ENCODE measurements around the gene CDKAL1. TPM values are rescaled to one million over a fixed set of nuclear protein-coding genes. Genes with fewer than 3 reads are reported as not detected.

Gene CDKAL1
- total RNA-seq, 1 donor from 2014 or later = 39.6 TPM

DNA sequence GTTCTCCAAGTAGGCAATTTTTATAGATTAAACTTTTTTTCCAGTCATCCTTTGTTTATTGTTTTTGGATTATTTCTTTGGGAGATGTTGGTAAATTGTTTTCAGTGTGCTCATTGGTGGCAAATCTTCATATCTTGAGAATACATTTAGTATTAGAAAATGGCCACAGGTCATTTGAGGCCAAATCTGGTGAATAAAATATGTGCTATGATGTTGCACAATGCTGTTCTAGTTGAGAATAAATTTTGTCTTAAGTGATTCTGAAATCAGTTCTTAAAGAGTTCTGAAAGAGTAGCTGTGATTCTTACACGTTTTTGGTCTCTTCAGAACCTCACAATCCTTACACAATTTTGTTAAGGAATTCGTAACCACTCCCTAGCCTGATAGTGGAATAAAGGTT lies 20.1 kb downstream of the CDKAL1 start:
- H3K27me3 ChIP-seq = no peaks in the 10 kb centered on the region
- no peak overlapping the region for H3K9ac ChIP-seq
- TF ChIP-seq, protein P1, sequence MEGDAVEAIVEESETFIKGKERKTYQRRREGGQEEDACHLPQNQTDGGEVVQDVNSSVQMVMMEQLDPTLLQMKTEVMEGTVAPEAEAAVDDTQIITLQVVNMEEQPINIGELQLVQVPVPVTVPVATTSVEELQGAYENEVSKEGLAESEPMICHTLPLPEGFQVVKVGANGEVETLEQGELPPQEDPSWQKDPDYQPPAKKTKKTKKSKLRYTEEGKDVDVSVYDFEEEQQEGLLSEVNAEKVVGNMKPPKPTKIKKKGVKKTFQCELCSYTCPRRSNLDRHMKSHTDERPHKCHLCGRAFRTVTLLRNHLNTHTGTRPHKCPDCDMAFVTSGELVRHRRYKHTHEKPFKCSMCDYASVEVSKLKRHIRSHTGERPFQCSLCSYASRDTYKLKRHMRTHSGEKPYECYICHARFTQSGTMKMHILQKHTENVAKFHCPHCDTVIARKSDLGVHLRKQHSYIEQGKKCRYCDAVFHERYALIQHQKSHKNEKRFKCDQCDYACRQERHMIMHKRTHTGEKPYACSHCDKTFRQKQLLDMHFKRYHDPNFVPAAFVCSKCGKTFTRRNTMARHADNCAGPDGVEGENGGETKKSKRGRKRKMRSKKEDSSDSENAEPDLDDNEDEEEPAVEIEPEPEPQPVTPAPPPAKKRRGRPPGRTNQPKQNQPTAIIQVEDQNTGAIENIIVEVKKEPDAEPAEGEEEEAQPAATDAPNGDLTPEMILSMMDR (IDR thresholded peaks at IDR 0.05) = no peak
- TF ChIP-seq EZH2 (IDR thresholded peaks at IDR 0.05) (no peak), EZH2phosphoT487 (IDR thresholded peaks at IDR 0.05) (no peak)
- Mint-ChIP-seq H3K9me3 (no peaks in the 10 kb centered on the region), H3K27ac (no peak overlapping the region), H3K4me3 (no peak overlapping the region), H3K27me3 (ENCODE audit: insufficient read depth, low read depth) (no peaks in the 10 kb centered on the region), H3K4me1 (peaks cover 2% of the 10 kb centered on the region), H3K36me3 (peaks cover 21% of the 10 kb centered on the region)
- no peak overlapping the region for H3K27ac ChIP-seq
- DNase-seq (ENCODE audit: low spot score) = no peak
- no peak overlapping the region for H3K4me2 ChIP-seq
- no peaks in the 10 kb centered on the region for H3K36me3 ChIP-seq
- no peaks in the 10 kb centered on the region for H3K9me3 ChIP-seq (ENCODE audit: low read depth)
- H3K4me3 ChIP-seq = no peak overlapping the region
- no peaks in the 10 kb centered on the region for H3K4me1 ChIP-seq
- no peaks in the 10 kb centered on the region for H4K20me1 ChIP-seq (ENCODE audit: low read depth)
- peaks cover under 1% of the 10 kb centered on the region for H3K79me2 ChIP-seq (ENCODE audit: low read depth)
- no peak overlapping the region for H2AFZ ChIP-seq (replicated peaks)
- no peaks in the 10 kb centered on the region for H3F3A ChIP-seq (ENCODE audit: low read depth)

DNA sequence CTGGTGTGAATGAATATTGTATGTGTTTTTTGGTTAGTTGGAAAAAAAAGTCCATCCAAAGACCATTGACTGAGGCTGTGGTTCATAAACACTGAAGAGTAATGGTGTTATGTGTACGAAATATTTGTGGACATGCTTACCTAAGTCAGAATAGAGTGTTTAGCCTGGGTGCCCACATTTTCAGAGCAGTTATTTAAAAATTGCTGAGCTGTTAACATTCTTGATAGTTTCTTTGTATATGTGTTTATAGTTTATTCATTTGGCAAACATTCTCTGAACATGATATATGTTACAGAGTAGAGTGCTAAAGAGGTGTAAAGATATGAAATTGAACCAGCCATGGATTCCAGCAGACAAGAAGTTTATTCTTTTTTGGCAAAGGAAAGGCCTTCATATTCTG lies 20.6 kb downstream of the CDKAL1 start:
- Histone ChIP-seq H2AFZ (replicated peaks) (no peak overlapping the region), H3K9ac (no peak overlapping the region), H3K36me3 (no peaks in the 10 kb centered on the region), H3K27me3 (no peaks in the 10 kb centered on the region), H3K4me3 (no peak overlapping the region), H3K9me3 (ENCODE audit: low read depth) (no peaks in the 10 kb centered on the region), H3K79me2 (ENCODE audit: low read depth) (peaks cover 4% of the 10 kb centered on the region), H3K4me1 (no peaks in the 10 kb centered on the region), H4K20me1 (ENCODE audit: low read depth) (no peaks in the 10 kb centered on the region), H3K27ac (no peak overlapping the region), H3F3A (ENCODE audit: low read depth) (no peaks in the 10 kb centered on the region), H3K4me2 (no peak overlapping the region)
- Mint-ChIP-seq H3K36me3 (peaks cover 21% of the 10 kb centered on the region), H3K27ac (no peak overlapping the region), H3K4me3 (no peak overlapping the region), H3K27me3 (ENCODE audit: insufficient read depth, low read depth) (no peaks in the 10 kb centered on the region), H3K9me3 (no peaks in the 10 kb centered on the region), H3K4me1 (peaks cover 3% of the 10 kb centered on the region)
- no peak for TF ChIP-seq EZH2 (IDR thresholded peaks at IDR 0.05)
- no peak for DNase-seq (ENCODE audit: low spot score)

DNA sequence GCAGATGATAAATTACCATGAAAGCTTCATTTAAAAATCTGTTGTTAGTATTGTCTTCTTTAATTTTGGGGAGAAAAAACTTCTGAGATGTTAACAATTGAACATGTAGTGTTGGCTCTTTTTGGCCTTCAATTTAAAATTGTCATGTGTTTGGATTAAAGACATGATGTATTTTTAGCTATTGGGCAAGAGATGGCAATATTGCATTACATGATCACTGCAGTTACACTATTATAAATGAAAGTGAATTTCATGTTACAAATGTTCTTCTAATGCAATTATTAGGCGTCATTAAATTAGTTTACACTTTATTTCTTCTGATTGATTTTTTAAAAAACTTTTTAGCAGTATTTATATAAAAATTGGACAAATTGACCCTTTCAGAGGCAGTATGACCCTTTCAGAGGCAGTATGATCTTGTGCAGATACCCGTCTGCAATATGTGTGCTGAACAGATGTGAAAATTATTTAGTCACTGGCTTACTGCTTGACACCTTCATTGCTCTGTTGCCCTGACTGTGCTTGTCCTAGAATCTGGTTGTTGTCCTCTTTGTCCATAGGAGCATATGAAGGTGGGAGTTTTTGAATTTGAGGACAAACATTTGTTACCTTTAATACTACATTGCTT lies 25.8 kb downstream of the CDKAL1 start:
- Histone ChIP-seq H3K4me2 (no peak overlapping the region), H3F3A (ENCODE audit: low read depth) (no peaks in the 10 kb centered on the region), H3K27ac (no peak overlapping the region), H3K79me2 (ENCODE audit: low read depth) (peaks cover 4% of the 10 kb centered on the region), H2AFZ (replicated peaks) (no peak overlapping the region), H3K4me1 (no peaks in the 10 kb centered on the region), H3K4me3 (no peak overlapping the region), H3K9ac (no peak overlapping the region), H3K36me3 (no peaks in the 10 kb centered on the region), H4K20me1 (ENCODE audit: low read depth) (no peaks in the 10 kb centered on the region), H3K9me3 (ENCODE audit: low read depth) (no peaks in the 10 kb centered on the region), H3K27me3 (no peaks in the 10 kb centered on the region)
- Mint-ChIP-seq H3K9me3 (no peaks in the 10 kb centered on the region), H3K27me3 (ENCODE audit: insufficient read depth, low read depth) (no peaks in the 10 kb centered on the region), H3K36me3 (peaks cover 3% of the 10 kb centered on the region), H3K27ac (no peak overlapping the region), H3K4me1 (peaks cover 5% of the 10 kb centered on the region), H3K4me3 (no peak overlapping the region)
- TF ChIP-seq EZH2phosphoT487 (IDR thresholded peaks at IDR 0.05) (no peak), EZH2 (IDR thresholded peaks at IDR 0.05) (no peak)
- TF ChIP-seq, protein P1 (IDR thresholded peaks at IDR 0.05) = no peak
- DNase-seq (ENCODE audit: low spot score) = no peak

DNA sequence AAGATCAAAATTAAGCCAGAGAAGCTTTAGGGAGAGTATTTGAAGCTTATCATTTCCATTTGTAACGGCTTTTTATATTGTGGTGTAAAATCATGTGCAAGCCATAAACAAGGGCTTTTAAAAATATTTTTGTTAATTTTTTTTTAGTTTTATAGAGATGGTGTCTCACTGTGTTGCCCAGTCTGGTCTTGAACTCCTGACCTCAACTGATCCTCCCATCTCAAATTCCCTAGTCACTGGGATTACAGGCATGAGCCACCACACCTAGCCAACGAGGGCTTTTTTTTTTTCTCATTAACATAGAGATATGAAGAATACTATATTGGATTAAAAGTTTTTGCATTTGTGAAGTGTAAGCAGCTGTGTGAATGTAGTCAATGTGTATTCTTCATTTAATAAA lies 29.1 kb downstream of the CDKAL1 start:
- no peak for TF ChIP-seq EZH2phosphoT487 (IDR thresholded peaks at IDR 0.05)
- TF ChIP-seq, protein P1 (IDR thresholded peaks at IDR 0.05) = no peak
- TF ChIP-seq EZH2 (IDR thresholded peaks at IDR 0.05) = no peak
- H3K9me3 ChIP-seq (ENCODE audit: low read depth) = no peaks in the 10 kb centered on the region
- H3K4me1 ChIP-seq = no peaks in the 10 kb centered on the region
- H2AFZ ChIP-seq (replicated peaks) = no peak overlapping the region
- H3K27ac ChIP-seq = no peak overlapping the region
- Mint-ChIP-seq H3K4me3 (no peak overlapping the region), H3K27ac (no peak overlapping the region), H3K9me3 (no peaks in the 10 kb centered on the region), H3K4me1 (peaks cover 5% of the 10 kb centered on the region), H3K27me3 (ENCODE audit: insufficient read depth, low read depth) (no peaks in the 10 kb centered on the region), H3K36me3 (peaks cover 1% of the 10 kb centered on the region)
- H3K36me3 ChIP-seq = no peaks in the 10 kb centered on the region
- H3K79me2 ChIP-seq (ENCODE audit: low read depth) = peaks cover 16% of the 10 kb centered on the region
- H3K4me3 ChIP-seq = no peak overlapping the region
- no peak overlapping the region for H3K9ac ChIP-seq
- DNase-seq (ENCODE audit: low spot score) = no peak
- H3F3A ChIP-seq (ENCODE audit: low read depth) = no peaks in the 10 kb centered on the region
- H3K27me3 ChIP-seq = no peaks in the 10 kb centered on the region
- H3K4me2 ChIP-seq = no peak overlapping the region
- H4K20me1 ChIP-seq (ENCODE audit: low read depth) = no peaks in the 10 kb centered on the region

Data from neural progenitor cell (in vitro differentiated cells).